Cerebellar cortex (tissue), 1 donor: Measurements from ENCODE around the gene SMAD7.

Experiments used
- DNase-seq: peaks from one replicate; pipeline ENCODE4 v3.0.0-alpha.2; 2015; ENCODE audit warnings: low spot score

Gene SMAD7

GRCh38 chr18:48929941-48930713, 20.6 kb downstream of the SMAD7 start:
- DNase-seq: peak; percentile 36

GRCh38 chr18:48929212-48929612, 21.6 kb downstream of the SMAD7 start:
- DNase-seq: no peak

GRCh38 chr18:48928787-48929186, 22.0 kb downstream of the SMAD7 start:
- peak; percentile 57 for DNase-seq

DNA sequence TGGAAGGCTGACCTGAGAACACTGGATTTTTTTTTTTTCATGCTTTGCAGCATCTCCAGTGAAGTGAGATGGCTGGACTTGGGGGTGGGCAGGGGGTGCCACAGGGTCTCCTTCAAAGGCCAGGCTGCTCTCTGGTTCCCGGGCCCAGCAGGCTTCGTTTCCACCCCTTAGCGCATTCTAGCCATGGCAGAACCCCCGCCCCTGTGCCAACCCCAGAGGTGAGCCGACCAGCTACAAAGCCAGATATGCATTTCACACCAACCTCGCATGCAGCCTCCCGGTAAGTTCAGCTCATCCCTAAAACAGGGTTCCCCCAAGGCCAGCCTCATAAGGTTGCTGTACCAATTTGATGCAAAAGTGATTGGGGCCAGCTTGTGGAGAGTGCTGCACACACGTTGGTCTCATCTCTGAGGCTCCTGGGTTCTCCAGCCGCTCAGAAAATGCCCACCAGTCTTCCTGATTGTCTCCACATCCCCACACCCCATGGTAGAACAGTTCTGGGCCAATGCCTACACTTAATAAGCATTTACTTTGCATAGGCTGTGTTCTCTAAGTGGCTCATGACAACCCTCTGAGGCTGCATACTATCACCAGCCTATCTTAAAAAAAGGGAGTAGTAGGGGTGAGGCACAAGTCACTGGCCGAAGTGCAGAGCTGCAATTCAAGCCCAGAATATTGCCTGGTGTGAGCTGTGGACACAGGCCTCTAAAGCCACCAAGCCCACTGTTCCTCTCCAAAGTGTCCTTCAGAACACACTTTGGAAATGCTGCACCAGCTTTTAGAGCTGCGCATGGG, 23.3 kb downstream of the SMAD7 start:
- DNase-seq: peak; percentile 28

DNA sequence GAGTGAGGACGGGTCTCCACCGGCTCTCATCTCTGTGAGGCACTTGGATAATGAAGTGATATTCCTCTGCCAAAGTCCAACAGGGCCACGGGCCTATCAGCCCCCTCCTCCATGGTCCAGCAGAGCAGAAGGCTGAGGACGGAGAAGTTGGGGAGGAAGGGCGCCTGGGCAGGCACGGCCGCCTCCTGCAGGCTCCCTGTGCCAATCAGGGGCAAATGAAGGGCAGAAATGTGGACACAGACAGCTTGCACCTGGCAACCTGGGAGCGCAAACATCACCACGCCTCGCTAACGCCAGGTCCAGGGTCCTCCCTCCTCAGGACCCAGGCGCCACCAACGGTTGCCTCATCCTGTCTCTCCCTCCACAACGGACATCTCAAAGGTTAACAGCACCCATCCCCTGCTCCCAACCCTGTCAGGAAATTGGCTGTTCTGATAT, 24.3 kb downstream of the SMAD7 start:
- DNase-seq: peak; percentile 12

DNA sequence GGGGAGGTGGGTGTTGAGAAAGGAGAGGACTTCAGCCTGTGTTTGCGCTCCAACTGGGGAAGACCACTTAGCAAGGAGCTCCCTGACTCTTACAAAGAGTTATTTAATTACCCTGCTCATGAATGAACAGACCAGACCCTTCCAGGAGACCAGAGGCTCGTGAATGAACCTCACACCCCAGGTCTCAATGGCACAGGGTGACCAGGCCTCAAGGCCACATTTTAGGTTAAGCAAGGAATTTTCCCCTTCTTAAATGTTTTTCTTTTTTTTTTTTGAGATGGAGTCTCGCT, 25.3 kb downstream of the SMAD7 start:
- peak; percentile 19 for DNase-seq

GRCh38 chr18:48924630-48925490, 25.9 kb downstream of the SMAD7 start:
- DNase-seq: peak; percentile 44

DNA sequence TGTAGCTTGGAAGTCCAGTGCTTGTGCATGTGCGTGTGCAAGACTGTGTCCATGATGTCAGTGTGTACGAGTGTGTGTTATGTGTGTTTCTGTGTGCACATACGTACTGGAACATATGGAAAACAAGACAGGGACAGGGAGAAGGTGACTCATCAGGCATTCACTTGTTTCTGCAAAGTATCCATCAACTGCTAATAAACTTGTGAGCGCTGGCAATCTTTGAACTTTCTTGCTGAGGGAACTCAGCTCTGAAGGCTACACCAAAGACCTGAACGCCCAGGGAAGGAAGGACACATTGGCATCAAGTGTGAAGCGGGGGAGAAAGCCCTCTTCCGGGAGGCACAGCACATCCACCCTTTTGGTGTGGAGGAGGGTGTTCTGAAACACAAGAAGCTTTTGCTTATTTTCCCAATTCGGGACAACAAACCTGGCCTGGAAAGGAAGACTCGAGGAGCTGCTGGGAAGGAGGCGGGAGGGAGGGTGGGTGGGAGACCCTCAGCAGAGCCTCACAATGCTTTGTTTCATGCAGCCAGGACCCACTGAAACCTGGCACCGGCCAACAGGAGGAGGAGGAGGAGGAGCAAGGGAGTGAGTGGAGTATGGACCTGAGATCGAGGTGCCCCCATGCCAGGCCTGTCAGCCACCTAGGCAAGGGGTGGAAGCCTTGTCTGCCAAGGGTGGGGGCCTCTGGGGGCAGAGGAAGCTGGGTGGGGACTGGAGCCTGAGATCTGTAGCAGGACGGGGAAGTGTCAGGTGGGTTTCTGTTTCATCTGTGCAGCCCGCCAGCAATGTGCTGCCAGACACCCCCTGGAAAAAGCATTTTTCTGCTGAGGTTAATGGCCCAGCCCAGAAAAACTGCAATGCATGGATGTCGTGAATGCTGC, 26.8 kb downstream of the SMAD7 start:
- peak; percentile 34 for DNase-seq

GRCh38 chr18:48922801-48923730, 27.7 kb downstream of the SMAD7 start:
- DNase-seq: peak; percentile 45

DNA sequence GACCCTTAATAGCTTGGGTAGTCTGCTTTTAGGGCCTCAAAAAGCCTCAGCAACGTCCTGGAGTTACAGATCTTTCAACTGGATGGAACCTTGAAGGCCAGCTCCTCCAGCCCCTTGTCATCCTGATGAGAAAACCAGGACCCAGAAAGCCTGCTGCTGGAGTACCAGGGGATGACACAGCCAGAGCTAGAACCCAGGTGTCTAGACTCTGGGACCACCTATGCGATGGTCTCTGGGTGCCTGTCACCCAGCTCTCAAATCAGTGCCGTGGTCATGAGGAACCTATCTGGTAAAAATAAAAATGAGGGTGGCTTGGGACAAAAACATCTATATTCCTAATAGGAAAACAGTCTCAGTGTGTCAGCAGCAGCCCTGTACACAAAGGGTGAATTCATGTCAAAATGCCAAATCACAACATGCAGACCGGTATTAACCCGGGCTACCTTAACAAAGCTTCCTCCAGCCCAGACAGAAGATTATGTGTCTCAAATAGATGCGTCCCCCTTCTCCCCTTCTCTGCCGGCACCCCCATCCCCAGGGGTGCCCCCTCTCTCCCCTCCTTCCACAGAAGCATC, 28.5 kb downstream of the SMAD7 start:
- DNase-seq: peak; percentile 47

GRCh38 chr18:48921305-48922225, 29.2 kb downstream of the SMAD7 start:
- DNase-seq: peak; percentile 32

- peak; percentile 60 for DNase-seq
Observed at GRCh38 chr18:48920408-48921038, 30.2 kb downstream of the SMAD7 start.

GRCh38 chr18:48919547-48919946, 31.2 kb downstream of the SMAD7 start:
- no peak for DNase-seq

DNA sequence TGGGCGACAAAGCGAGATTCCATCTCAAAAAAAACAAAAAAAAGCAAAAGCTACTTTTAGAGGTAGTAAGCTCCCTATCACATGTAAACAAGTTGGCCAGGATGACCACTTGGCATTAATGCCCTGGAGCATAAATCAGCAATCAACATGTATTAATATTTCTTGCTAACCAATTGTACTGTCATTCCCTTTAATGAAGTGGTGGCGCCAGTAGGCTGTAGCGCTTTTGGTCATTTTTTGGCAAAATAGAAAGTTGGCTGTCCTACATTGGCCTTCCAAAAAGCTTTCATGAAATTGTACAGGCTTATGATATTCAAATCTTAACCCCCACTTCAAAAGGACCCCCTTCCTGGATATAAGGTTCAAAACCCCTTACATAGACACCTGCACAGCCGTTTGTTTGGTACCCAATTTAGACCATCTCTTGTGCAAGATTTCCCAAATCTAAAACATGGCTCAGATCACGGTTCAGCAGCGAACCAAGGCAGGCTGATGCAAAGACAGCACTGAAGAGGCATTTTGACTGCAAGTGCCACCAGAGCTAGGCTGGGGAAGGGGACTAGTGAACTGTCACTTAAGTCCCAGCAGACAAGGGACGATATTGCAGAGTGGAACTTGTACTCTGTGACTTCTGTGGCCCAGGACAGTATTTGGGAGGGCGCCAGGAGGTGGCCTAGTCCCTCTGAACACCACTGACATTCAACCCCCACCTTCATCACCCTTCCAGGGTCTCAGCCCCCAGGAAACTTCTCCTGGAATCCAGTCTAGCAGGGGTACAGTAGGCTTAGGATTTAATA, 31.9 kb downstream of the SMAD7 start:
- no peak for DNase-seq

- DNase-seq: no peak
Observed at GRCh38 chr18:48917579-48918517, 32.9 kb downstream of the SMAD7 start.
